ENCODE results near the gene EXOC6. TPM values are rescaled to one million over a fixed set of nuclear protein-coding genes. Genes with fewer than 3 reads are reported as not detected.

The EXOC6 gene
- polyA plus RNA-seq, 5 donors, result 17.0 to 23.1 (median 22.3) TPM

DNA sequence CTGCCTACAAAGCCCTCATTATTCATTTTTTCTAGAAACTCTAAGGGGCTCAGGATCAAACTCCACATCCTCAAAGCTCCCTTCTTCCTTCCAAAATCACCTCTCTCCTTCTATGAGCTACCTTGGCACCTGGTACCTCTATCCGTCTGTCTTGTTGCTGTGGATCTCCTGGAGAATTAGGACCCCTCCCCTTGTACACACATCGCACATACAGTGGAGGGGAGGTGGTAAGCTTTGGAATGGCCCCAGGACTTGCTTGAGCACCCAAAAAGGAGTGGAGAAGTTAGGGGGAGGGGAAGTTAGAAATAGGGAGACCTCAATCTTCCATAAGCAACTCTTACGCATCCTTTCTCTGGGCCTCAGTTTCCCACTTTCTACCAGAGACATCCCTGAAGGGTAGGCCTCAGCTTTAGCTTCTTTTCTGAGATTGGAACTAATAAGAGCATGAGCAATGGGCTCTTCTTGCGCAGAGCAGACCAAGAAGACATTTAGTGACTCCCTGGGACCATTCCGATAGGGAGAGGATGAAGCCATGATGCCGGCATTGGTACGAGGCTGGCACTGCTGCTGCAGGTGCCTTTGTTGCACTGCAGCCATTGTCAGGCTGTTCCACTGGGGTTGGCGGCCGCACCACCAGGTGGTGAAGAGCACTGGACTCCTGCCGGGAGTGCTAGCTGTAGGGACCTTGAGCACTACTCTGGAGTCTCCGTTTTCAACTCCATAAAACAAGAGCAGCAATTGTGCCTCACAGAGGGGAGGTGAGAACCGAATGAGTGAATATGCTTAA lies 216.7 kb downstream of the EXOC6 start:
- no peak for DNase-seq

DNA sequence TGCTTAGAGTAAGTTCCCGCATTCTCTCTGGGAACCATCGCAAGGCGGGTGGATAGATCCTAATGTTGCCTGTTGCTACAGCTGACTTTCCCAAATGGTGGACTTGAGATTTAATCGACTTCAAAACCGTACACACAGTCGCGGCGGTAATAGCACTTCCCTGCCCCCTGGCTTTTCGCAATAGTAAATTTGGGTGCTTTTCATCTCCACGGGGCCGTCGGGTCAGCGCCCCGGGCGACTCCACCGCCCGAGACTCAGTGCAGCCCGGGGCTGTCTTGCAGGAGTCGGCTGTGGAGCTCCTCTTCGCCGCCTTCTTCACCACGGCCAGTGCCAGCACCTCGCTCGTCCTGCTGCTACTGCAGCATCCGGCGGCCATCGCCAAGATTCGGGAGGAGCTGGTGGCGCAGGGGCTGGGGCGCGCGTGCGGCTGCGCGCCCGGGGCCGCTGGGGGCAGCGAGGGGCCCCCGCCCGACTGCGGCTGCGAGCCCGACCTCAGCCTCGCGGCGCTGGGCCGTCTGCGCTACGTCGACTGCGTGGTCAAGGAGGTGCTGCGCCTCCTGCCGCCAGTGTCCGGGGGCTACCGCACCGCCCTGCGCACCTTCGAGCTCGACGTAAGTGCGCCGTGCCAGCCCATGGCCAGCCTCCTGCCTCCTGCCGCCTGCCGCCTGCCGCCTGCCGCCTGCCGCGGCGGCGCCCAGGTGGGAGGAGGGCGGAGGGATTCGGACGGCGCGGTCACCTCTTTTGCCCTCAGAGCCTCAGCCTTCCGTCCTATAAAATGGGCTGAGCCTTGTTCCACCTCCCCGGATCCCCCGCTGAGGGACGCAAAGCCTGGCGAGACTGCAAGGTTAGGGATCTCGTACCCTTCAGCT lies 217.6 kb downstream of the EXOC6 start:
- no peak for DNase-seq

DNA sequence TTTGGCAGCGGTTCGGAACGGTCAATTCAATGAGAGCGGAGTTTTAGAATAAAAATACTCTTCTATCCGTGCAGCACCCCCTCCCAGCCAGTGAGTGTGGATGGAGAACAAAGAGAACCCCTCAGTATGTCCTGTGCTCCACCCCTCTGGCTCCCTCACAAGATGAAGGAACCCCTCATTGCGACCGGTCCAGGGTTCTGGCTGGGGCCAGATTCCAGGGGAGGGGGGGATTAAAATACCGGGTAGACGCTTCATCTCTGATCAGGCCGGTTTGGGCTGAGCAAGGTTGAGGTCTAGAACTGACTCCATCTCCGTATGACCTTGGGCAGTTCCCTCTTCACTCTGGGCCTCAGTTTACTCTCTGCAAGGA lies 218.2 kb downstream of the EXOC6 start:
- no peak for DNase-seq

DNA sequence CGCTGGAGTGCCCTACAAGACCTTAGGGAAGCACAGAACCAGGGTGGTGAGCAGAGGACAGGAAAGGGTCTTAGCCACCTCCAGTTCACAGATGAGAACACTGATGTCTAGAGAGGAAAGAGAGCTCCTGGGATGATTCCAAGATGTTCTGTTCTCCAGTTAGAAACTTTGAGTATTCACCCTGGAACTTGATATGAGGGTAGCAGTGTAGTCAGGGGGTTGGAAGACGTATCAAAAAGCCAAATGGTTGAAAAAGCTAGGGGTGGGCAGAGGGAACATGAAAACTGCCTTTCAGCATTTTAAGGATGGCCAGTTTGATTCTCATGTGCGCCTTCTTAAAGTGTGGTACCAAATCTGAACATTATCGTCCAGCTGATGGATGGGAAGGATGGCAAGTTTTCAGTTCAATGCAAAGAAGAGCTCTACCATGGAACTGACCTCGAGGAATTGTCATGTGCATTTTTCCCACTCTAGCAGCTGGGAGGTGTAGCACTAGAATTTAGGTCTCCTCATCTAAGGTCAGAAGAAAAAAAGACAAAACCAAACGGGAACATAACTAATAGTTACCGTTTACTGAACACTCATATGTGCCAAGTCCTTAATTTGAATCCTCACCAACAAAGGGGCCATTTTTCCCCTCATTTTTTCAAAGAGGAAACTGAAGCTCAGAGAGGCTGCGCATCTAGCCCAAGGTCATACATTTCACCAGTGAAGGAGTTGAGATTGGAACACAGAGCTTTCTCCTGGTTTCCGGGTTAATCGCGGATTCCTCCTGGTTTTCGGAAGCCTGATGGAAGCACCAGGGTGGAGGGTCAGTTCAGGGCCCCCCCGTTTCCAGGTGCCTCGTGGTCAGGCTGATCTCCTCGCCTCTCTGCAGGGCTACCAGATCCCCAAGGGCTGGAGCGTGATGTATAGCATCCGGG lies 219.4 kb downstream of the EXOC6 start:
- DNase-seq, result no peak

DNA sequence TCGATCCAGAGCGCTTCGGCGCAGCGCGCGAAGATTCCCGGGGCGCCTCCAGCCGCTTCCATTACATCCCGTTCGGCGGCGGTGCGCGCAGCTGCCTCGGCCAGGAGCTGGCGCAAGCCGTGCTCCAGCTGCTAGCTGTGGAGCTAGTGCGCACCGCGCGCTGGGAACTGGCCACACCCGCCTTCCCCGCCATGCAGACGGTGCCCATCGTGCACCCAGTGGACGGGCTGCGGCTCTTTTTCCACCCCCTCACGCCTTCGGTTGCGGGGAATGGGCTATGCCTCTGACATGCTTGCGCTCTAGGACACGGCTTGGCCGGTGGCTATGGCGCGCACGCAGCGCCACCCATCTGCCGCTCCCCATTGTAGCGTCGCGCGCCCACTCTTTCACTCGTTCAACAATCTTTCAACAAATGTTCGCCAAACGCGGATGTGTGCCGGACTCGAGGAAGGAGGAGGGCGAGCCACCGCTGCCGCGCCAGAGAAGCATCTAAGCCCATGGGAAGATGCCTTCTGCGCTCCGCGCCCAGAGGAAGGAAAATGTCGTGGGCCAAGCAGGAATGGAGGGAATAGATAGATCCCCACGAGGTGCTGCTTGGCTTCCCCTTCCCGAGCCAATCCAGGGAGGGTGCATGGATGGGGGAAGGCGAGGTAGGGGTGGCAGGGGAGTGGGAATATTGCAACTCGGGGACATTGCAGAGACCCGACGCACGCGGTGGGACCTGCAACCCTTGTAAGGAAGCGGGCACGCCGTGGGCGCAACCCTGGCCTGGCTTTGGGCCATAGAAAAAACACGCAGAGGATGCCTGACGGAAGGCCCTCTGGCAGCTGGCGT lies 220.3 kb downstream of the EXOC6 start:
- DNase-seq, result no peak

DNA sequence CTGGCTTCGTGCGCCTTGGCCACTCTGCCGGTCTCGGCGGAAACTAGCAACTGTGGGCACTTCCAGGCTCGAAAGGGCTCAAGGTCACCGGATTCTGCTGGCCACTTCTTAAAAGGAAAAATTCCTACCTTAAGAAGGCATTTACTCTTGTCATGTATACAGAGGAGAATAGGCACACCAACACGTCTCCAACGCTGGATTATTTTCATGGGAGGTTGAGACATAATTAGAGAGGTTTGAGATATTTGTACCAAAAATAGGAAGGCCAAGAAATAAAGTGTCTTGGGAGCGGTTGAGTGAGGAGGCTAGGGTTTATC lies 220.9 kb downstream of the EXOC6 start:
- no peak for DNase-seq

DNA sequence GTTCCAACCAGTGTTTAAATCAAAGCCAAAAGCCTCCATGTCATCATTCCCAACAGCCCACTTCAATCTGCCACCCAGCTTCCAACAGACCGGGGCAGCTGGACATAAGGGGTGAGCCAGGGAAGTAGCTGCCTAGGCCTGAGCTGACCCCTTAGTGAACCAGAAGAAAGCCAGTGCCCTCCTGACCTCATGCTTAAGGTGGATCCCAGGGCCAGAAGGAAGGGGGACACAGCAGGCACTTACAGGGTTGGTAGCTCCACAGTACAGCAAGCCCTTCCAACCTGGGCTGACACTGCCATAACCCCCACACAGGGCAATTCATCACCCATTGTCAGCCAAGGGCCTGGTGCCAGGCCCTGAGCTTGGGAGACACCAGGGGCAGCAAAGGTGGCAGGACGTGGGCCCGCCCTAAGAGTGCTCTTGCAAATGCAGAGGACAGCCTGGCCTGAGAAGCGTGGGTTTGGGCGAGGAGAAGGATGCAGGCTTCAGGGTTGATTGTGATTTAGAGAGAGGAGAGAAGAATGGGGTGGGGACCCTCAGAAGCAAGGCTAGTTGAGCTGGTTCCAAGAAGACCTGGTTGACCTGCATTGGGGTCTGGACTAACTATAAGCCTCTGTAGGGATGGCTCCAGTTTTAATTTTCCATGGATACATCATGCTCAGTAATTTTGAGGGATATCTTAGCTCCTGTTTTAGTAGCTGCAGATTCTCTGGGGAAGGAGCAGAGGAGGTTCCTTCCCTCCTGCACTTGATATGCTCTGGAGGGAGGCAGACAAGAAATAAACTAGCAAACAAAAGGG lies 222.3 kb downstream of the EXOC6 start:
- DNase-seq, result no peak

DNA sequence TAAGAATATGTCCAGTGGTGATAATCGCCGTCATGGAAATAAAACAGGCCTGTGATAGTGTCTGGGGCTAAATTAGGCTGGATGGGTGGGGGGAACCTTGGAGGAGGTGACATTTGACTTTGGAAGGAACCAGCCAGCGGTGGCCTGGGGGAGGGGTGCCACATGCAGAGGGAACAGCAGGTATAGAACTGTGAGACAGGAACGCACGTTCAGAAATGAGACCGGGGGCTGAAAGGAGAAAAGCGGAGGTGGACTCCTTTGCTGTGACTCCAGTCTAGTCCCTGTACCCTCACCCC lies 222.8 kb downstream of the EXOC6 start:
- DNase-seq, result no peak

DNA sequence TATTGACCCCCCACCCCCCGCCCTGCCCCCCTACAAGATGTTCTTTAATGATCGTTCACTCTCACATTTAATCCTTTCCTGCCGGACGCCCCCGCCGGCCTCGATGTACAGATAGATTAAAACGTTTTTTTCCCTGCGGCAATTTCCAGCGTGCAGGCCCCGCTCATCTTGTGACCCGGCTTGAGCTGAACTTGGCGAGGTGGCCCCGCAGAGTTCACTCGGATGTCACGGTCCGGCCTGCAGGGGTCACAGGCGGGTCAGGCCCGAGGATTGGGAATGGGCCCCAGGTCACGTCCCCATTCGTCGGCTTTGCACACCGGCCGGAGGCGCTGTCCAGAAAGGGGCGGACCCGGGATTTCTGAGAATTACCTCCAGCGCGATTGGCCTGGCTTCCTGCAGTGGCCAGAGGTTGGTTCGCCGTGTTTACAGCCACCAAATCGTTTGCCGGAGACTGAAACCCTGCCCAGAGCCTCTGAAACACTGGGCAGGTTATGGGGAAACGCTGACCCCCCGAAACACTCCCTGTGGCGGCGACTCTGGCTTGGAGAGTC lies 223.4 kb downstream of the EXOC6 start:
- DNase-seq, result no peak

DNA sequence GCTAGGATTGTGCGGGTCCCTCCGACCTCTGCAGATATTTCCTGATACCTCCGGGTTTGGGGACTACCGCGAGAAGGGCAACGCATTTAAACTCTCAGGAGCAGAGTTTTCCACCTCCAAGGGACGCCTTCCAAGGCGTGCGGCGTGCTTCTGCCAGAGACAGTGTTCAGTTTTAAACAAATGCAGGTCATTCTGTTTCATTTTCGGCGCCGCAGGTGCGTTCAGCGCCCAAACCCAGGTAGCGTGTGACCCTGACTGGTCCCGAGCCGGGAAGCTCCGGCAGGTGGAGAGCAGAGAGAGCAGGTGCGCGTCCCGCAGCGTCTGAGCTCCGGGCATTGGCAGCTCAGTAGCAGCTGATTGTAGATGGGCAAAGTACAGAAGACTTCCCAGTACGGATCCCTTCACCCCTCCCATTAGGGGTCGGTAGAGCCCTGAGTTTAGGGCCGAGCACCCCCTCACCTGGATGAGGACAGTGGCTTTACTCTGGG lies 223.9 kb downstream of the EXOC6 start:
- no peak for DNase-seq

DNA sequence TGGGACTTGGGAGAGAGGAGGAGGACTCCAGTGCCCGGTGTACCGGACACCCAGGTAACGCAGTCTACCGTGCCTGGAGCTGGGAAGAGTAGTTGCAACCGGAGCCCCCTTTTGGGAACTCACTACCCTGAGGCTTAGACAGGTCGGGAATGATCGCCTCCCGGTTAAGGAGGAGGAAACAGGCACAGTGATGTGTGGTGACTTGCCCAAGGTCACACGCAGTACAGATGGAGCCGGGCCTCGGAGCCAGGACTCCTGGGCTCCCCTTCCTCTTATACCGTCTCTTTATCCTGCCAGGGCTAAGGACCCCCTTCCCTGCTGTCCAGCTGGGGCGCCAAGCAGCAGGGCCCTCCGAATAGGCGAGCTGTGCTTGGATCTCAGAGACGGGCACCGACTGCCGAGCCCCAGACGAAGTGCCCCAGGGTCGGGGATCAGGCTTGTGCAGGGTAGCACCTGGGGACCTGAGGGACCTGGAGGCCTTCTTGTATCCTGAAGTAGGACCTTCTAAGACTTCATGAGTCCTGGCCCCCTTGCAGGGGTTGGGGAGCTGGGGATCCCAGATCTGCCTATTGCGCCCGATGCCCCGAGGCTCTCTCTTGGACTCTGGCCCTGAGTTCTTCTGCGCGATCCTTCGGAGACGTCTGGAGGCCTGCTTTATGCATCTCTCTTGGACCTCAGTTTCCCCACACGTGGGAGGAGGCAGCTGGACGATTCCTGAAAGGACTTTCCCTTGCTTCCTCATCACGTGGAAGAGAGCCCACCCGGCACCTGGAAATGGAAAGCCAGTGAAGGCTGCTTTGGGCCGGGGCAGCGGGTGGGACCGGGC lies 224.6 kb downstream of the EXOC6 start:
- DNase-seq, result no peak

DNA sequence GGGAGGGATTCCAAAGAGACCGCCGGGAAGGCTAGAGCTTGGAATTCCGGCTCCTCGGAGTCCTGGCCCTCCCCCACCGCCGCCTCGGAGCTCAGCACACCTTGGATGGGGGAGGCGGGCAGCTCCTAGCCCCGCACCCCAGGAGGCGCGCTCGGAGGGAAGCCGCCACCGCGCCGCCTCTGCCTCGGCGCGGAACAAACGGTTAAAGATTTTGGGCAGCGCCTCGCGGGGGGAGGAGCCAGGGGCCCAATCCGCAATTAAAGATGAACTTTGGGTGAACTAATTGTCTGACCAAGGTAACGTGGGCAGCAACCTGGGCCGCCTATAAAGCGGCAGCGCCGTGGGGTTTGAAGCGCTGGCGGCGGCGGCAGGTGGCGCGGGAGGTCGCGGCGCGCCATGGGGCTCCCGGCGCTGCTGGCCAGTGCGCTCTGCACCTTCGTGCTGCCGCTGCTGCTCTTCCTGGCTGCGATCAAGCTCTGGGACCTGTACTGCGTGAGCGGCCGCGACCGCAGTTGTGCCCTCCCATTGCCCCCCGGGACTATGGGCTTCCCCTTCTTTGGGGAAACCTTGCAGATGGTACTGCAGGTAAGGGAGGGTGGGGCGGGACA lies 225.3 kb downstream of the EXOC6 start, which contains the start of gene CYP26A1:
TSS of gene CYP26A1 (plus strand) at position 355 of the 608 bp plus-strand sequence. CDS start at position 397, 42 bp downstream.
- no peak for DNase-seq

DNA sequence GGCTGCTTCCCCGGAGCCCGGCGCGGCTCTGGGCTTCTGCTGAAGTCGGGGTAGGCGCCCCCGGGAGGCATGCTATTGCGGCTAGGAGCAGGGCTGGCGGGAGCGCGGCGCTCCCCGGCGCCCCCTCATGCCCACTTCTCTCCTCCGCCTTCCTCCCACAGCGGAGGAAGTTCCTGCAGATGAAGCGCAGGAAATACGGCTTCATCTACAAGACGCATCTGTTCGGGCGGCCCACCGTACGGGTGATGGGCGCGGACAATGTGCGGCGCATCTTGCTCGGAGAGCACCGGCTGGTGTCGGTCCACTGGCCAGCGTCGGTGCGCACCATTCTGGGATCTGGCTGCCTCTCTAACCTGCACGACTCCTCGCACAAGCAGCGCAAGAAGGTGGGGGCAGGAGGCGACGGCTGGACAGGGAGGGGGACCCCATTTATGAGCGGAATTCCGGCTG lies 225.9 kb downstream of the EXOC6 start:
- no peak for DNase-seq

DNA sequence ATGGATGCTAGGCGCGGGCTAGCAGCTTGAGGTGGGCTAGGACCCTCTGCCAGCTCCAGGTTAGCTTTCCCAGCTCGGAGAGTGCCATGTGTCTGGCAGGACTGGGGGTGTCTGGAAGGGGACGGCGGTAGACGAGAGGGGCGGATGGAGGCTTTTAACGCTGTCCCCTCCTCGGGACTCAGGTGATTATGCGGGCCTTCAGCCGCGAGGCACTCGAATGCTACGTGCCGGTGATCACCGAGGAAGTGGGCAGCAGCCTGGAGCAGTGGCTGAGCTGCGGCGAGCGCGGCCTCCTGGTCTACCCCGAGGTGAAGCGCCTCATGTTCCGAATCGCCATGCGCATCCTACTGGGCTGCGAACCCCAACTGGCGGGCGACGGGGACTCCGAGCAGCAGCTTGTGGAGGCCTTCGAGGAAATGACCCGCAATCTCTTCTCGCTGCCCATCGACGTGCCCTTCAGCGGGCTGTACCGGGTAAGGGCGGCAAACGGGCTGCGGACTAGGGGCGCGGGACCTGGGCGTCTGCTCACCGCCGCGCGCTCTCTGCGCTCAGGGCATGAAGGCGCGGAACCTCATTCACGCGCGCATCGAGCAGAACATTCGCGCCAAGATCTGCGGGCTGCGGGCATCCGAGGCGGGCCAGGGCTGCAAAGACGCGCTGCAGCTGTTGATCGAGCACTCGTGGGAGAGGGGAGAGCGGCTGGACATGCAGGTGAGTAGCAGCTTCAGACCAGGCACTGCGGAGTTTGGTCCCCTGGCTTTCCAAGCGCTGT lies 226.5 kb downstream of the EXOC6 start:
- DNase-seq, result no peak

DNA sequence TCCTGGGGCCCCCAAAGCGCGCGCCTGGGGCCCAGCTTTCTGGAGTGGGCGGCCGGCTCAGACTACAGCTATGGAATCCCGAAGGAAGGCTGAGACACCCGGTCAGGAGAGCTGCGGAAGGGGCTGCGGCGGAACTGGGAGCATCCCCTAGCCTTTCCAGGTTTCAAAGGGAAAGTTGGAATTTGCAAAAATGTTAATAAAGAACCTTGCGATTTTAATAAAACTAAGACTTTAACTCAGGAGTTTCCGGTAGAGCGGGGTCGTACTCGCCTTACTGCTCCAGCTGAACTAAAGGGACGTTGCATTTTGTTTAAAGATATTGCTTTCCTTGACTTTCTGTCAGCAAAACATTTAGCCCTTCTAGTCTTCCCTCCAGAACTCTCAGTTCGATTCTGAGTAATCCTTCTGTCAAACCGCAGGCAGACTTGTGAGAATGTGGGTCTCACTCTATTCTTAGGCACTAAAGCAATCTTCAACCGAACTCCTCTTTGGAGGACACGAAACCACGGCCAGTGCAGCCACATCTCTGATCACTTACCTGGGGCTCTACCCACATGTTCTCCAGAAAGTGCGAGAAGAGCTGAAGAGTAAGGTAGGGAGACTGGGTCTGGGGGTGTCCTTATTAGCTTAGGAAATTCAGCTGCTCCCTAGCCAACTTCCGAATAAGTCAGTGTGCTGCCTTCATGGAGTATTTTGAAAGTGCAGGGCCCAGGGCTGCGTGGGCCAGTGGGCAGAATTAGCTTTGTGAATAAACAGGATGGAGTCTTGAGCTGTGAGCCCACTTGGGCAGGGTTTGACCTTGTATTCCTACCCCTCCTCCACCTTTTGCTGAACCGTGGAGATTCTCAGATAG lies 227.3 kb downstream of the EXOC6 start:
- no peak for DNase-seq

DNA sequence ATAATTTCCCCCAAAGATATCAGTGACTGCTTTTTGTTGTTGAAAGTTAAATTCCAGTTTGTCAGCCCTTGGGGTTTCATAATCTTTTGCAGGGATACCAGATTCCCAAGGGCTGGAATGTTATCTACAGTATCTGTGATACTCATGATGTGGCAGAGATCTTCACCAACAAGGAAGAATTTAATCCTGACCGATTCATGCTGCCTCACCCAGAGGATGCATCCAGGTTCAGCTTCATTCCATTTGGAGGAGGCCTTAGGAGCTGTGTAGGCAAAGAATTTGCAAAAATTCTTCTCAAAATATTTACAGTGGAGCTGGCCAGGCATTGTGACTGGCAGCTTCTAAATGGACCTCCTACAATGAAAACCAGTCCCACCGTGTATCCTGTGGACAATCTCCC lies 228.6 kb downstream of the EXOC6 start:
- no peak for DNase-seq

DNA sequence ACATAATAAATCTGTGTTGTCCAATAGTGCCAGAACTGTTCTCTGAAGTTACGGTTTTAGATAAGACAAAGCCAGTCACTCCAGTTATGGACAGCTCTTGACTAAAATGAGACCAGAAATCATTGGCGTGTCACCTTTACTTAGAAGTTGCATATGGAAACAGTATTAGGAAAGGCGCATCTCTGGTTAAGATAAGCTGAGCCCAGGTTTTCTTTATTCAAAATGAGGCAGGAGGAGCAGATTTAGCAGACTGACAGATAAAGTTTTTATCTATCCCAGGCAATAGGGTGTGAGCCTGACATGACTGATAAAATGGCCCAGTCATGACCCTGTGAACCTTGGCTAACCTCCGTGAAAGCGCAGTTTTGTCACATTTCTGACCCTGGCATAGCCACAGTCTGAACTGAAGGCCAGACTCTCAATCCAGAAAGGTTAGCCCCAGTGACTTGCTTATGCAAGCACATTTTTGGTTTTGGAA lies 229.6 kb downstream of the EXOC6 start:
- no peak for DNase-seq

Measured in right lung (tissue), 5 donors.